ENCODE data around the gene ICE2. TPM values are rescaled to one million over a fixed set of nuclear protein-coding genes. Genes with fewer than 3 reads are reported as not detected.

Gene ICE2

Small RNA genes within 50 kb of the gene (small RNA-seq; reads per million reads assigned to genes)
- not detected for gene AC087385.3 (ENCODE audit: insufficient read depth)

Data from neuronal stem cell (in vitro differentiated cells).